ENCODE results near the gene ASB10. TPM values are rescaled to one million over a fixed set of nuclear protein-coding genes. Genes with fewer than 3 reads are reported as not detected.

The ASB10 gene
- total and polyA plus RNA-seq, 2 of the 13 experiments (the other 11 are each of a cell fraction or from before 2014, with no cell fraction given), result not detected

- 94% methylated on average over 6 of the region's 9 CpGs for WGBS (ENCODE audit: low lambda C conversion rate)
- H3K4me1 ChIP-seq (ENCODE audit: insufficient read depth, low read length), result no peaks in the 10 kb centered on the region
- no peak overlapping the region for H3K27ac ChIP-seq (ENCODE audit: extremely low read length, insufficient read depth, low read length)
- ChIA-PET POLR2A (no interaction called here), CTCF (ENCODE audit: low intra/inter-chr PET ratio, low total read pairs) (no interaction called here)
- in situ Hi-C loops (cut with HindIII; ENCODE audit: extremely low pct_ligation_motif_present, low pct_unique_long_range_greater_than_20kb) (loop anchor here (10.0 kb wide), 1 partner anchor 175 kb away; no protein-coding TSS in a partner anchor), intact Hi-C loops (cut with micrococcal nuclease; ENCODE audit: unreplicated experiment) (loop anchor here (10.0 kb wide), 1 partner anchor 175 kb away; no protein-coding TSS in a partner anchor)
- no peaks in the 10 kb centered on the region for H4K20me1 ChIP-seq (ENCODE audit: insufficient read depth, low read length)
- no peak overlapping the region for H3K4me3 ChIP-seq (replicated peaks in 1 of 3; ENCODE audit: insufficient read depth in 1 of 3, low read depth in 2 of 3, low read length in 3 of 3)
- DNase-seq (ENCODE audit: low spot score), result no peak
- ATAC-seq, result no peak
- no peak overlapping the region for H2AFZ ChIP-seq (ENCODE audit: low read length)
- no peak for FAIRE-seq
- H3K9me3 ChIP-seq (ENCODE audit: low read length), result no peaks in the 10 kb centered on the region
- H3K36me3 ChIP-seq (replicated peaks in 1 of 2; ENCODE audit: control insufficient read depth in 1 of 2, insufficient read depth in 2 of 2, low read length in 2 of 2), result peaks cover 20 to 74% of the 10 kb centered on the region in 2 experiments
- no TSS peak for BruUV-seq (replicated peaks)
- H3K9ac ChIP-seq (ENCODE audit: insufficient read depth, low read depth, low read length), result no peak overlapping the region
- no peaks in the 10 kb centered on the region for H3K79me2 ChIP-seq (ENCODE audit: insufficient read depth, low read length)
- no peaks in the 10 kb centered on the region for H3K27me3 ChIP-seq (ENCODE audit: control insufficient read depth in 1 of 2, insufficient read depth in 2 of 2, low read length in 2 of 2)
- H3K4me2 ChIP-seq (ENCODE audit: low read depth, low read length), result no peak overlapping the region
- TF ChIP-seq PLRG1 (conservative IDR thresholded peaks at IDR 0.05) (no peak), CREBL2 (CRISPR knock-in tag; IDR thresholded peaks at IDR 0.05; ENCODE audit: borderline replicate concordance) (no peak), KDM5A (IDR thresholded peaks at IDR 0.05; ENCODE audit: borderline replicate concordance, low read length) (no peak), ZNF572 (CRISPR knock-in tag; IDR thresholded peaks at IDR 0.05) (no peak), ZMAT3 (CRISPR knock-in tag; conservative IDR thresholded peaks at IDR 0.05) (no peak), REL (CRISPR knock-in tag; conservative IDR thresholded peaks at IDR 0.05) (no peak), NFRKB (IDR thresholded peaks at IDR 0.05) (no peak), ZSCAN22 (CRISPR knock-in tag; IDR thresholded peaks at IDR 0.05) (no peak), NR2F6 (IDR thresholded peaks at IDR 0.05) (no peak), NR2F6 (CRISPR knock-in tag; IDR thresholded peaks at IDR 0.05) (no peak), MXD1 (CRISPR knock-in tag; IDR thresholded peaks at IDR 0.05) (no peak), THAP9 (CRISPR knock-in tag; IDR thresholded peaks at IDR 0.05; ENCODE audit: borderline replicate concordance) (no peak), GZF1 (CRISPR knock-in tag; IDR thresholded peaks at IDR 0.05) (no peak), ZNF646 (CRISPR knock-in tag; IDR thresholded peaks at IDR 0.05) (no peak), MEF2D (CRISPR knock-in tag; IDR thresholded peaks at IDR 0.05) (no peak), ZBTB1 (CRISPR knock-in tag; IDR thresholded peaks at IDR 0.05; ENCODE audit: borderline replicate concordance) (no peak)
These were observed 57.0 kb downstream of the ASB10 start for GRCh38 chr7:151129960-151130591.
